Measurements from ENCODE around the gene ARSJ.
A peak's percentile ranks its signal among the peaks of the same experiment; 100 is the strongest.

Gene ARSJ

GRCh38 chr4:113881256-113881655, 98.2 kb downstream of the ARSJ start:
- no peak overlapping the region for H3K4me3 ChIP-seq (ENCODE audit: control insufficient read depth, low read depth, low read length)
- TF ChIP-seq CTCF (IDR thresholded peaks at IDR 0.05; ENCODE audit: control insufficient read depth, insufficient read depth, low read depth, low read length, missing control alignments): no peak
- DNase-seq (ENCODE audit: low read depth): no peak

- no peak for TF ChIP-seq CTCF (IDR thresholded peaks at IDR 0.05; ENCODE audit: control insufficient read depth, insufficient read depth, low read depth, low read length, missing control alignments)
- no peak overlapping the region for H3K4me3 ChIP-seq (ENCODE audit: control insufficient read depth, low read depth, low read length)
- DNase-seq (ENCODE audit: low read depth): no peak
Observed at GRCh38 chr4:113880240-113881028, 99.0 kb downstream of the ARSJ start.

GRCh38 chr4:113878668-113879067, 100.8 kb downstream of the ARSJ start:
- peak; percentile 17 for TF ChIP-seq CTCF (IDR thresholded peaks at IDR 0.05; ENCODE audit: control insufficient read depth, insufficient read depth, low read depth, low read length, missing control alignments)
- DNase-seq (ENCODE audit: low read depth): no peak
- H3K4me3 ChIP-seq (ENCODE audit: control insufficient read depth, low read depth, low read length): no peak overlapping the region

- DNase-seq (ENCODE audit: low read depth): no peak
- no peak for TF ChIP-seq CTCF (IDR thresholded peaks at IDR 0.05; ENCODE audit: control insufficient read depth, insufficient read depth, low read depth, low read length, missing control alignments)
- no peak overlapping the region for H3K4me3 ChIP-seq (ENCODE audit: control insufficient read depth, low read depth, low read length)
Observed at GRCh38 chr4:113874480-113874879, 105.0 kb downstream of the ARSJ start.

- TF ChIP-seq CTCF (IDR thresholded peaks at IDR 0.05; ENCODE audit: control insufficient read depth, insufficient read depth, low read depth, low read length, missing control alignments): no peak
- no peak for DNase-seq (ENCODE audit: low read depth)
- no peak overlapping the region for H3K4me3 ChIP-seq (ENCODE audit: control insufficient read depth, low read depth, low read length)
Observed at GRCh38 chr4:113873508-113873907, 105.9 kb downstream of the ARSJ start.

- no peak for DNase-seq (ENCODE audit: low read depth)
- H3K4me3 ChIP-seq (ENCODE audit: control insufficient read depth, low read depth, low read length): no peak overlapping the region
- no peak for TF ChIP-seq CTCF (IDR thresholded peaks at IDR 0.05; ENCODE audit: control insufficient read depth, insufficient read depth, low read depth, low read length, missing control alignments)
Observed at GRCh38 chr4:113872426-113873260, 106.8 kb downstream of the ARSJ start.

Data from AG09309 (cell line).